ENCODE data around the gene LNPEP. TPM values are rescaled to one million over a fixed set of nuclear protein-coding genes. Genes with fewer than 3 reads are reported as not detected.

LNPEP gene
- total and polyA plus RNA-seq, 2 of the 4 experiments (the other 2 are of a cell fraction), result 3.6 to 27.4 TPM

DNA sequence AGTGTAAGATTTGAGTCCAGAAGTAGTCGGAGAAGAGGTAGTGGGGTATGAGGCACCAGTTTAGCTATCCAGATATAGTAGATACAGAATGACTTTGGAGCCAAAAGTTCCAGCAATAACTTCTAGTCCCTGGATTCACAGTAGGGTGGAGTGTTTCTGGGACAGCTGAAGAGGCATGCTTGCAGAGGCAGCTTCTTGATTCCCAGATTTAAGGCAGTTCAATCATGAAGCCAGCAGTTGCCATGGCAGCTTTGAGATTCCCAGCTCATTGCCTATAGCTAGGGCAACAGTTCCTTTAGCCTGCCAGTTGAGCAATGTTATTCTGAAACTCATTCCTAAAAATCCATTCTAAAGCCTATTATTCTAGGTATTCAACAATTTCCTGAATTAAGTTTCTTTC lies 127.4 kb downstream of the LNPEP start:
- ATAC-seq (ENCODE audit: low read depth), result no peak
- Histone ChIP-seq H2AK5ac (ENCODE audit: low read depth, low read length) (no peak overlapping the region), H3K27ac (ENCODE audit: insufficient read depth, low read length) (no peak overlapping the region), H3K4me3 (ENCODE audit: insufficient read depth, low read depth, low read length) (no peak overlapping the region), H3K9me3 (ENCODE audit: control insufficient read depth, insufficient read depth, low read length) (peaks cover 11% of the 10 kb centered on the region), H3K79me1 (ENCODE audit: low read depth in 1 of 2, low read length in 2 of 2) (no peaks in the 10 kb centered on the region), H2AK9ac (replicated peaks; ENCODE audit: low read depth, low read length, poor library complexity) (no peak overlapping the region), H2BK5ac (ENCODE audit: low read depth, low read length, poor library complexity, severe bottlenecking) (no peak overlapping the region), H3K18ac (ENCODE audit: low read depth, low read length) (no peak overlapping the region), H3K4ac (ENCODE audit: low read depth, low read length) (no peak overlapping the region), H4K8ac (ENCODE audit: low read depth in 2 of 2, low read length in 2 of 2) (no peak overlapping the region), H3K9ac (ENCODE audit: low read depth, low read length) (no peak overlapping the region), H2AFZ (replicated peaks; ENCODE audit: low read length, poor library complexity) (no peak overlapping the region), H3K56ac (ENCODE audit: extremely low read depth, insufficient read depth, low read length) (no peak overlapping the region), H3K14ac (replicated peaks; ENCODE audit: low read depth, low read length) (no peak overlapping the region), H3K4me2 (ENCODE audit: low read depth, low read length) (no peak overlapping the region), H4K91ac (ENCODE audit: insufficient read depth, low read depth, low read length) (no peak overlapping the region), H2BK20ac (ENCODE audit: low read depth, low read length) (no peak overlapping the region), H4K5ac (ENCODE audit: low read depth, low read length) (no peak overlapping the region), H3K36me3 (ENCODE audit: control insufficient read depth, insufficient read depth, low read length) (no peaks in the 10 kb centered on the region), H2BK15ac (ENCODE audit: low read depth, low read length) (no peak overlapping the region), H3K23ac (ENCODE audit: low read depth, low read length) (no peak overlapping the region), H4K20me1 (ENCODE audit: insufficient read depth, low read length) (no peaks in the 10 kb centered on the region), H3K9me1 (ENCODE audit: insufficient read depth, low read length) (no peaks in the 10 kb centered on the region), H3K4me1 (ENCODE audit: control insufficient read depth, insufficient read depth, low read length) (no peaks in the 10 kb centered on the region), H3K27me3 (ENCODE audit: control insufficient read depth, insufficient read depth, low read length) (peaks cover 18% of the 10 kb centered on the region), H2BK120ac (ENCODE audit: low read depth, low read length) (no peak overlapping the region)
- CTCF ChIA-PET, result interaction anchor here (1.0 kb wide), 1 partner anchor 14 kb away, joined by 3 read pairs; no protein-coding TSS in a partner anchor
- no TSS peak for BruUV-seq (replicated peaks)
- in situ Hi-C loops (cut with MboI; ENCODE audit: low sequenced_read_pairs), result no loop called here
- WGBS, 2 experiments (ENCODE audit: extremely low coverage in 2 of 2, insufficient read length in 1 of 2), result no CpG with 5 or more reads among the region's 1 CpG
- POLR2A ChIA-PET (ENCODE audit: unreplicated experiment), result interaction anchor here (0.7 kb wide), 1 partner anchor 55 kb away, joined by 3 read pairs; no protein-coding TSS in a partner anchor
- intact Hi-C loops (cut with micrococcal nuclease), result no loop called here
- dilution Hi-C loops (cut with HindIII; ENCODE audit: low sequenced_read_pairs, unreplicated experiment), result no loop called here
- TF ChIP-seq FOS (IDR thresholded peaks at IDR 0.05; ENCODE audit: low read depth, low read length) (no peak), CHD1 (IDR thresholded peaks at IDR 0.05; ENCODE audit: low read depth, low read length) (no peak), CEBPB (IDR thresholded peaks at IDR 0.05; ENCODE audit: low read depth, low read length) (no peak), MAFK (IDR thresholded peaks at IDR 0.05; ENCODE audit: low read depth, low read length) (no peak), POLR2A (IDR thresholded peaks at IDR 0.05; ENCODE audit: low read depth, low read length) (no peak), BHLHE40 (IDR thresholded peaks at IDR 0.05; ENCODE audit: low read depth, low read length) (no peak), RFX5 (IDR thresholded peaks at IDR 0.05; ENCODE audit: low read depth, low read length) (no peak), MXI1 (IDR thresholded peaks at IDR 0.05; ENCODE audit: borderline replicate concordance, low read depth, low read length) (no peak), RCOR1 (IDR thresholded peaks at IDR 0.05; ENCODE audit: insufficient replicate concordance, low read length) (no peak), RAD21 (IDR thresholded peaks at IDR 0.05; ENCODE audit: low read length) (no peak), MAZ (IDR thresholded peaks at IDR 0.05; ENCODE audit: borderline replicate concordance, low read depth, low read length) (no peak)
- TF ChIP-seq, protein P1, sequence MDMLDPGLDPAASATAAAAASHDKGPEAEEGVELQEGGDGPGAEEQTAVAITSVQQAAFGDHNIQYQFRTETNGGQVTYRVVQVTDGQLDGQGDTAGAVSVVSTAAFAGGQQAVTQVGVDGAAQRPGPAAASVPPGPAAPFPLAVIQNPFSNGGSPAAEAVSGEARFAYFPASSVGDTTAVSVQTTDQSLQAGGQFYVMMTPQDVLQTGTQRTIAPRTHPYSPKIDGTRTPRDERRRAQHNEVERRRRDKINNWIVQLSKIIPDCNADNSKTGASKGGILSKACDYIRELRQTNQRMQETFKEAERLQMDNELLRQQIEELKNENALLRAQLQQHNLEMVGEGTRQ (IDR thresholded peaks at IDR 0.05; ENCODE audit: low read depth, low read length), result no peak
- TF ChIP-seq, protein P2, sequence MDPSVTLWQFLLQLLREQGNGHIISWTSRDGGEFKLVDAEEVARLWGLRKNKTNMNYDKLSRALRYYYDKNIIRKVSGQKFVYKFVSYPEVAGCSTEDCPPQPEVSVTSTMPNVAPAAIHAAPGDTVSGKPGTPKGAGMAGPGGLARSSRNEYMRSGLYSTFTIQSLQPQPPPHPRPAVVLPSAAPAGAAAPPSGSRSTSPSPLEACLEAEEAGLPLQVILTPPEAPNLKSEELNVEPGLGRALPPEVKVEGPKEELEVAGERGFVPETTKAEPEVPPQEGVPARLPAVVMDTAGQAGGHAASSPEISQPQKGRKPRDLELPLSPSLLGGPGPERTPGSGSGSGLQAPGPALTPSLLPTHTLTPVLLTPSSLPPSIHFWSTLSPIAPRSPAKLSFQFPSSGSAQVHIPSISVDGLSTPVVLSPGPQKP (IDR thresholded peaks at IDR 0.05; ENCODE audit: borderline replicate concordance, low read depth, low read length), result no peak
- DNase-seq, result no peak
